HepG2 (cell line): ENCODE results near the gene L2HGDH. TPM values are rescaled to one million over a fixed set of nuclear protein-coding genes. Genes with fewer than 3 reads are reported as not detected.

ENCODE experiments used
- ATAC-seq: fragments of 200-7000 bp; cut with Tn5 transposase; 3 replicates; pipeline ENCODE4 v1.9.1; 2020; ENCODE audit warnings: mild to moderate bottlenecking, moderate library complexity
- BruUV-seq: library from RNA; stranded (reverse); fragments of 400-500 nt; replicated peaks from 2 replicates; lab custom pipeline; 2021; lab: Mats Ljungman, UMichigan
- CTCF ChIA-PET: fragments of 300-600 bp; formaldehyde crosslinking; extraction: SDS; loops from one replicate; lab custom pipeline; 2021; ENCODE audit warnings: low total read pairs, inconsistent platforms, low intra/inter-chr PET ratio; lab: Yijun Ruan, JAX
- POLR2A ChIA-PET: fragments of 350-600 bp; sonication (Branson Sonifier 250); formaldehyde crosslinking; loops from one replicate; lab custom pipeline; 2020; ENCODE audit warnings: antibody characterized with exemption, inconsistent platforms; lab: Yijun Ruan, JAX
- DNase-seq: peaks from one replicate; pipeline ENCODE4 v3.0.0-alpha.2; 2015; ENCODE audit warnings: low spot score
- FAIRE-seq: peaks from 3 replicates; lab custom pipeline; 2011; peaks lifted over from hg19 to GRCh38; lab: Jason Lieb, UNC
- H2AFZ ChIP-seq: one replicate; pipeline ENCODE4 v1.6.1; 2011; ENCODE audit warnings: low read length, inconsistent platforms
- H3K27ac ChIP-seq: fragments of 300-600 bp; 3 replicates; pipeline ENCODE4 v1.8.0; 2011; ENCODE audit warnings: mixed run types, mild to moderate bottlenecking, mixed read lengths, low read length, inconsistent platforms; ENCODE audit not compliant: insufficient read depth; ENCODE audit errors: extremely low read length
- H3K27me3 ChIP-seq, 2 experiments: fragments of 200-600 bp in 1 of 2; 2 replicates in 1 of 2; 3 replicates in 1 of 2; pipeline versions ENCODE4 v1.6.0 to v1.8.0; 2011; ENCODE audit warnings: low read length in 2 of 2, mild to moderate bottlenecking in 2 of 2, moderate library complexity in 2 of 2, inconsistent platforms in 1 of 2; ENCODE audit not compliant: insufficient read depth in 2 of 2, control insufficient read depth in 1 of 2
- H3K36me3 ChIP-seq, 2 experiments: fragments of 200-600 bp in 1 of 2; replicated peaks in 1 of 2; 2 replicates in 1 of 2; 3 replicates in 1 of 2; pipeline versions ENCODE4 v1.5.1 to v1.8.0; 2011; ENCODE audit warnings: low read length in 2 of 2, inconsistent platforms in 1 of 2; ENCODE audit not compliant: insufficient read depth in 2 of 2, control insufficient read depth in 1 of 2
- H3K4me1 ChIP-seq: 2 replicates; pipeline ENCODE4 v1.5.1; 2012; ENCODE audit warnings: low read length, inconsistent platforms; ENCODE audit not compliant: insufficient read depth
- H3K4me2 ChIP-seq: 2 replicates; pipeline ENCODE4 v1.6.0; 2011; ENCODE audit warnings: low read depth, low read length, inconsistent platforms
- H3K4me3 ChIP-seq, 3 experiments: fragments of 200-600 bp in 1 of 3; sonication (generic), shearing (Covaris generic) in 1 of 3; replicated peaks in 1 of 3; 2 replicates each; pipeline ENCODE4 v1.5.1; 2011 to 2016; ENCODE audit warnings: low read length in 3 of 3, inconsistent platforms in 2 of 3, low read depth in 2 of 3, mild to moderate bottlenecking in 2 of 3, control low read depth in 1 of 3, mixed read lengths in 1 of 3; ENCODE audit not compliant: insufficient read depth in 1 of 3
- H3K79me2 ChIP-seq: one replicate; pipeline ENCODE4 v1.6.1; 2011; ENCODE audit warnings: low read length, inconsistent platforms; ENCODE audit not compliant: insufficient read depth
- H3K9ac ChIP-seq: 2 replicates; pipeline ENCODE4 v1.6.0; 2011; ENCODE audit warnings: mild to moderate bottlenecking, low read depth, low read length, inconsistent platforms; ENCODE audit not compliant: insufficient read depth
- H3K9me3 ChIP-seq: 2 replicates; pipeline ENCODE4 v1.5.1; 2012; ENCODE audit warnings: mild to moderate bottlenecking, low read length
- H4K20me1 ChIP-seq: 2 replicates; pipeline ENCODE4 v1.6.0; 2011; ENCODE audit warnings: inconsistent platforms, mild to moderate bottlenecking, low read length, moderate library complexity; ENCODE audit not compliant: insufficient read depth
- DPF2 ChIP-seq: sonication (generic); formaldehyde crosslinking; IDR thresholded peaks from 2 replicates; pipeline ENCODE4 v1.4.0; 2020; ENCODE audit warnings: mild to moderate bottlenecking, low read depth, missing genetic modification reagents, borderline replicate concordance
- FOXA1 ChIP-seq, 2 experiments: fragments of 450-650 bp in 1 of 2; sonication (generic) in 1 of 2; formaldehyde crosslinking in 1 of 2; IDR thresholded peaks; 2 replicates each; pipeline versions ENCODE4 v1.4.0 to v1.6.1; 2016 to 2020; ENCODE audit warnings: missing genetic modification reagents in 1 of 2
- FOXA3 ChIP-seq: IDR thresholded peaks from 2 replicates; pipeline ENCODE4 v1.6.1; 2016; ENCODE audit warnings: missing genetic modification reagents, missing compliant biosample characterization
- ZBTB14 ChIP-seq: sonication (generic); formaldehyde crosslinking; IDR thresholded peaks from 2 replicates; pipeline ENCODE4 v1.4.0; 2020; ENCODE audit warnings: missing genetic modification reagents
- ZNF274 ChIP-seq: sonication (generic); formaldehyde crosslinking; IDR thresholded peaks from 2 replicates; pipeline ENCODE4 v1.5.1; 2020; ENCODE audit warnings: mild to moderate bottlenecking, missing genetic modification reagents
- WGBS: methylation state at CpG from one replicate; pipeline ENCODE4 v1.1.6; 2017; ENCODE audit warnings: low lambda C conversion rate; 5-methylcytosine and 5-hydroxymethylcytosine counted together
- in situ Hi-C: cut with HindIII; loops from 2 replicates; pipeline ENCODE4 v1.10.0; 2017; ENCODE audit warnings: low pct_unique_long_range_greater_than_20kb; ENCODE audit not compliant: extremely low pct_ligation_motif_present
- intact Hi-C: fragments of 100-400 bp; cut with micrococcal nuclease; formaldehyde crosslinking; loops from one replicate; pipeline ENCODE4 v1.10.0; 2022; ENCODE audit not compliant: unreplicated experiment
- polyA plus RNA-seq, 8 experiments: library from polyadenylated mRNA; depleted of rRNA in 3 of 8; stranded (reverse) in 7 of 8; unstranded in 1 of 8; fragments of >200 nt; fragmentation: Illumina TruSeq in 4 of 8; extraction: Trizol in 4 of 8; gene quantifications; 2 replicates each; pipeline versions ENCODE4 v1.2.1 to v1.2.3, GENCODE V29; 2011 to 2016; ENCODE audit warnings: low read depth in 4 of 8, missing spikeins in 1 of 8, mixed read lengths in 1 of 8; ENCODE audit not compliant: insufficient read depth in 1 of 8
- total RNA-seq, 5 experiments: library from RNA; depleted of rRNA; stranded (reverse); fragments of >200 nt; fragmentation: Illumina TruSeq; extraction: Trizol; gene quantifications; 2 replicates each; pipeline ENCODE4 v1.2.3, GENCODE V29; 2016; ENCODE audit warnings: low read depth in 1 of 5
- TF ChIP-seq, protein P1 (sequence below): sonication (generic); formaldehyde crosslinking; IDR thresholded peaks from 2 replicates; pipeline ENCODE4 v1.4.0; 2020; ENCODE audit warnings: missing genetic modification reagents, borderline replicate concordance

Gene L2HGDH
- total and polyA plus RNA-seq, 2 of the 13 experiments (the other 11 are each of a cell fraction or from before 2014, with no cell fraction given): 3.3 to 5.0 TPM

DNA sequence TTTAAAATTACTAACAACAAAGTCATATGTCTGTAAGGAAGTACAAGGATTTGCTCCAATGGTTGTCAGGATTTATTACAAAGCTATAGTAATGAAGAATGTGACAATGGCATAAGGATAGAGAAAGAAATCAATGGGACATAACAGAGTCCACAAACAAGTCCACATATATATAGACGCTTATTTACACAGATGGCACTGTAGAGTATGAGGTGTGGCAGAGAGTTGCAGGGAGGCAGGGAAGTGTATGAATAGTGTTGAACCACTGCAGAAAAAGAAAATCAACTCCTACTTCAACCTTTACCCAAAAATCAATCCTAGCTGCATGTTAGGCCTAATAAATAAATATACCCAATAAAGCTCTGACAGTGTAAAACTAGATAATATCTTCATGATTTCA lies 102.0 kb downstream of the L2HGDH start:
- CTCF ChIA-PET: no interaction called here
- Histone ChIP-seq H3K9ac (no peak overlapping the region), H3K79me2 (peaks cover 5% of the 10 kb centered on the region)
- 35% methylated on average over 1 of the region's 1 CpG for WGBS
- no peak for TF ChIP-seq DPF2
- peak; percentile 49; the same call in 1 of the 2 replicates for TF ChIP-seq FOXA3 (CRISPR knock-in tag)
- TF ChIP-seq FOXA1 (IDR thresholded peaks at IDR 0.05): no peak
- TF ChIP-seq FOXA1 (CRISPR knock-in tag; IDR thresholded peaks at IDR 0.05): 0 out of 2 replicates have a peak, but pooled peaks have one; percentile 22
- TF ChIP-seq, all 625 proteins: peak for 2
- no peak overlapping the region for H3K4me3 ChIP-seq
- intact Hi-C loops: no loop called here
- ATAC-seq: peak; percentile 81
- H3K27ac ChIP-seq: no peak overlapping the region
- no peaks in the 10 kb centered on the region for H4K20me1 ChIP-seq
- no peaks in the 10 kb centered on the region for H3K36me3 ChIP-seq
- POLR2A ChIA-PET: no interaction called here
- H3K27me3 ChIP-seq: no peaks in the 10 kb centered on the region
- peaks cover 6% of the 10 kb centered on the region; the same call in 1 of the 2 replicates for H3K4me1 ChIP-seq
- BruUV-seq: no TSS peak
- H2AFZ ChIP-seq: no peak overlapping the region
- no peak overlapping the region for H3K4me2 ChIP-seq
- in situ Hi-C loops: no loop called here
- no peak for DNase-seq
- no peak for FAIRE-seq
- H3K9me3 ChIP-seq: no peaks in the 10 kb centered on the region

DNA sequence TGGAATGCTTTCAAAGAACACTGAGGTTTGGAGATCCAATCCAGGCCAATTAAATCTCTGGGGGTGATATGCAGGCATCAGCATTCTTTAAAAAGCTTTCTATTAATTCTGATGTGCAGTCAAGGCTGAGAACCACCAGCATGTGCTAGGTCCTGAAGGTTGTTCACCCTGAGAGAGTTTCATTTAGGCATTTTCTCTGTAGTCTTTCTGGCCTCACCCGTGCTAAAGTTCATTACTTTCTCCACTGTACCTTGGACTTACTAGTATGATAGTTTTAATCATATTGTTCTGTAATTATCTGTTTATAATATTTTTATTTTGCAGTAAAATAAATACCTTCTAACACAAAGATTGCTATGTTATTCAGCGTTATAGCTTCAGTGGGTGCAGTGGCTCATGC lies 113.5 kb downstream of the L2HGDH start:
- intact Hi-C loops: no loop called here
- Histone ChIP-seq H3K4me3 (no peak overlapping the region), H3K27me3 (no peaks in the 10 kb centered on the region), H4K20me1 (no peaks in the 10 kb centered on the region), H3K27ac (no peak overlapping the region), H3K4me2 (no peak overlapping the region), H2AFZ (no peak overlapping the region), H3K36me3 (peaks cover 2 to 10% of the 10 kb centered on the region in 2 experiments; a peak in 3 of 5 replicates), H3K9ac (no peak overlapping the region), H3K4me1 (no peaks in the 10 kb centered on the region), H3K9me3 (no peaks in the 10 kb centered on the region), H3K79me2 (no peaks in the 10 kb centered on the region)
- CTCF ChIA-PET: no interaction called here
- no peak for FAIRE-seq
- TF ChIP-seq ZNF274 (CRISPR knock-in tag): no peak
- TF ChIP-seq ZBTB14 (CRISPR knock-in tag): no peak
- TF ChIP-seq, protein P1, sequence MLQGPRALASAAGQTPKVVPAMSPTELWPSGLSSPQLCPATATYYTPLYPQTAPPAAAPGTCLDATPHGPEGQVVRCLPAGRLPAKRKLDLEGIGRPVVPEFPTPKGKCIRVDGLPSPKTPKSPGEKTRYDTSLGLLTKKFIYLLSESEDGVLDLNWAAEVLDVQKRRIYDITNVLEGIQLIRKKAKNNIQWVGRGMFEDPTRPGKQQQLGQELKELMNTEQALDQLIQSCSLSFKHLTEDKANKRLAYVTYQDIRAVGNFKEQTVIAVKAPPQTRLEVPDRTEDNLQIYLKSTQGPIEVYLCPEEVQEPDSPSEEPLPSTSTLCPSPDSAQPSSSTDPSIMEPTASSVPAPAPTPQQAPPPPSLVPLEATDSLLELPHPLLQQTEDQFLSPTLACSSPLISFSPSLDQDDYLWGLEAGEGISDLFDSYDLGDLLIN: no peak
- WGBS: 90% methylated on average over 2 of the region's 2 CpGs
- in situ Hi-C loops: no loop called here
- ATAC-seq: no peak
- no TSS peak for BruUV-seq
- no peak for DNase-seq
- POLR2A ChIA-PET: no interaction called here
